Measurements from ENCODE around the gene SRSF10. TPM values are rescaled to one million over a fixed set of nuclear protein-coding genes. Genes with fewer than 3 reads are reported as not detected.

The SRSF10 gene
- total and polyA plus RNA-seq, 9 of the 15 experiments (the other 6 are each of a cell fraction or from before 2014, with no cell fraction given): 154 to 264 (median 205) TPM

GRCh38 chr1:23964235-23964668, 15.9 kb downstream of the SRSF10 start:
- Histone ChIP-seq H3K4me1 (replicated peaks in 1 of 2; ENCODE audit: control insufficient read depth in 2 of 2, insufficient read depth in 2 of 2, low read length in 2 of 2) (peaks cover 2 to 11% of the 10 kb centered on the region in 2 experiments; a peak in 4 of 5 replicates), H3K9me3 (replicated peaks; ENCODE audit: control insufficient read depth, insufficient read depth, low read depth, low read length) (no peaks in the 10 kb centered on the region), H3K9ac (ENCODE audit: insufficient read depth in 1 of 2, low read depth in 2 of 2, low read length in 2 of 2) (no peak overlapping the region), H3K9me1 (ENCODE audit: control insufficient read depth, insufficient read depth, low read length) (no peaks in the 10 kb centered on the region), H4K20me1 (replicated peaks; ENCODE audit: control insufficient read depth, insufficient read depth, low read length) (peaks cover 17% of the 10 kb centered on the region; the same call in 1 of the 2 replicates), H3K4me2 (ENCODE audit: insufficient read depth, low read length) (no peak overlapping the region), H3K36me3 (ENCODE audit: control insufficient read depth, insufficient read depth, low read length) (peaks cover 85% of the 10 kb centered on the region), H2AFZ (ENCODE audit: low read depth, low read length) (no peak overlapping the region), H3K27me3 (ENCODE audit: control insufficient read depth in 2 of 2, insufficient read depth in 2 of 2, low read length in 2 of 2) (no peaks in the 10 kb centered on the region), H3K27ac (ENCODE audit: extremely low read depth, low read depth, low read length) (peak overlapping the region; percentile 27; the same call in 1 of the 3 replicates), H3K4me3 (no peak overlapping the region), H3K79me2 (ENCODE audit: control insufficient read depth, insufficient read depth, low read length) (peaks cover 64% of the 10 kb centered on the region)
- BruUV-seq (replicated peaks): no TSS peak
- DNase-seq (ENCODE audit: extremely low read depth in 1 of 4, low spot score in 3 of 4) (no peak), FAIRE-seq (no peak), ATAC-seq (no peak)
- in situ Hi-C loops (cut with MboI) (no loop called here), intact Hi-C loops (cut with micrococcal nuclease) (no loop called here)
- POLR2A ChIA-PET: interaction anchor here (0.6 to 8.0 kb wide), 5 partner anchors 9 to 183 kb away, joined by 3 to 82 read pairs (median 5); partner anchors contain the start of gene SRSF10
- WGBS (ENCODE audit: insufficient coverage, low coverage, missing lambda C conversion rate): 67% methylated on average over 3 of the region's 3 CpGs
- CTCF ChIA-PET (ENCODE audit: low intra/inter-chr PET ratio): no interaction called here
- no peak for TF ChIP-seq ZNF76 (CRISPR knock-in tag; IDR thresholded peaks at IDR 0.05; ENCODE audit: borderline replicate concordance)
- no peak for TF ChIP-seq DACH1 (IDR thresholded peaks at IDR 0.05; ENCODE audit: partially characterized antibody)
- no peak for TF ChIP-seq GATAD2A (IDR thresholded peaks at IDR 0.05)
- TF ChIP-seq, protein P1, sequence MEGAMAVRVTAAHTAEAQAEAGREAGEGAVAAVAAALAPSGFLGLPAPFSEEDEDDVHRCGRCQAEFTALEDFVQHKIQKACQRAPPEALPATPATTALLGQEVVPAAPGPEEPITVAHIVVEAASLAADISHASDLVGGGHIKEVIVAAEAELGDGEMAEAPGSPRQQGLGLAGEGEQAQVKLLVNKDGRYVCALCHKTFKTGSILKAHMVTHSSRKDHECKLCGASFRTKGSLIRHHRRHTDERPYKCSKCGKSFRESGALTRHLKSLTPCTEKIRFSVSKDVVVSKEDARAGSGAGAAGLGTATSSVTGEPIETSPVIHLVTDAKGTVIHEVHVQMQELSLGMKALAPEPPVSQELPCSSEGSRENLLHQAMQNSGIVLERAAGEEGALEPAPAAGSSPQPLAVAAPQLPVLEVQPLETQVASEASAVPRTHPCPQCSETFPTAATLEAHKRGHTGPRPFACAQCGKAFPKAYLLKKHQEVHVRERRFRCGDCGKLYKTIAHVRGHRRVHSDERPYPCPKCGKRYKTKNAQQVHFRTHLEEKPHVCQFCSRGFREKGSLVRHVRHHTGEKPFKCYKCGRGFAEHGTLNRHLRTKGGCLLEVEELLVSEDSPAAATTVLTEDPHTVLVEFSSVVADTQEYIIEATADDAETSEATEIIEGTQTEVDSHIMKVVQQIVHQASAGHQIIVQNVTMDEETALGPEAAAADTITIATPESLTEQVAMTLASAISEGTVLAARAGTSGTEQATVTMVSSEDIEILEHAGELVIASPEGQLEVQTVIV (CRISPR knock-in tag; IDR thresholded peaks at IDR 0.05; ENCODE audit: borderline replicate concordance): 0 out of 2 replicates have a peak, but pooled peaks have one; percentile 21
- no peak for TF ChIP-seq CBX1 (IDR thresholded peaks at IDR 0.05; ENCODE audit: low read depth)
- no peak for TF ChIP-seq ZNF217 (CRISPR knock-in tag; IDR thresholded peaks at IDR 0.05)
- no peak for TF ChIP-seq ARNT (IDR thresholded peaks at IDR 0.05)
- TF ChIP-seq PYGO2 (tag; IDR thresholded peaks at IDR 0.05): no peak
- TF ChIP-seq, protein P2, sequence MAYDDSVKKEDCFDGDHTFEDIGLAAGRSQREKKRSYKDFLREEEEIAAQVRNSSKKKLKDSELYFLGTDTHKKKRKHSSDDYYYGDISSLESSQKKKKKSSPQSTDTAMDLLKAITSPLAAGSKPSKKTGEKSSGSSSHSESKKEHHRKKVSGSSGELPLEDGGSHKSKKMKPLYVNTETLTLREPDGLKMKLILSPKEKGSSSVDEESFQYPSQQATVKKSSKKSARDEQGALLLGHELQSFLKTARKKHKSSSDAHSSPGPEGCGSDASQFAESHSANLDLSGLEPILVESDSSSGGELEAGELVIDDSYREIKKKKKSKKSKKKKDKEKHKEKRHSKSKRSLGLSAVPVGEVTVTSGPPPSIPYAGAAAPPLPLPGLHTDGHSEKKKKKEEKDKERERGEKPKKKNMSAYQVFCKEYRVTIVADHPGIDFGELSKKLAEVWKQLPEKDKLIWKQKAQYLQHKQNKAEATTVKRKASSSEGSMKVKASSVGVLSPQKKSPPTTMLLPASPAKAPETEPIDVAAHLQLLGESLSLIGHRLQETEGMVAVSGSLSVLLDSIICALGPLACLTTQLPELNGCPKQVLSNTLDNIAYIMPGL (CRISPR knock-in tag; IDR thresholded peaks at IDR 0.05): no peak
- no peak for TF ChIP-seq LCOR (CRISPR knock-in tag; IDR thresholded peaks at IDR 0.05)
- TF ChIP-seq KDM5B (IDR thresholded peaks at IDR 0.05; ENCODE audit: insufficient replicate concordance, low read depth, low read length): peak; percentile 35
- TF ChIP-seq, protein P3, sequence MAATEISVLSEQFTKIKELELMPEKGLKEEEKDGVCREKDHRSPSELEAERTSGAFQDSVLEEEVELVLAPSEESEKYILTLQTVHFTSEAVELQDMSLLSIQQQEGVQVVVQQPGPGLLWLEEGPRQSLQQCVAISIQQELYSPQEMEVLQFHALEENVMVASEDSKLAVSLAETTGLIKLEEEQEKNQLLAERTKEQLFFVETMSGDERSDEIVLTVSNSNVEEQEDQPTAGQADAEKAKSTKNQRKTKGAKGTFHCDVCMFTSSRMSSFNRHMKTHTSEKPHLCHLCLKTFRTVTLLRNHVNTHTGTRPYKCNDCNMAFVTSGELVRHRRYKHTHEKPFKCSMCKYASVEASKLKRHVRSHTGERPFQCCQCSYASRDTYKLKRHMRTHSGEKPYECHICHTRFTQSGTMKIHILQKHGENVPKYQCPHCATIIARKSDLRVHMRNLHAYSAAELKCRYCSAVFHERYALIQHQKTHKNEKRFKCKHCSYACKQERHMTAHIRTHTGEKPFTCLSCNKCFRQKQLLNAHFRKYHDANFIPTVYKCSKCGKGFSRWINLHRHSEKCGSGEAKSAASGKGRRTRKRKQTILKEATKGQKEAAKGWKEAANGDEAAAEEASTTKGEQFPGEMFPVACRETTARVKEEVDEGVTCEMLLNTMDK (IDR thresholded peaks at IDR 0.05; ENCODE audit: borderline replicate concordance, insufficient read depth, low read depth, low read length, poor library complexity, severe bottlenecking): no peak
- TF ChIP-seq ZNF778 (CRISPR knock-in tag; IDR thresholded peaks at IDR 0.05): no peak
- no peak for TF ChIP-seq SMC3 (conservative IDR thresholded peaks at IDR 0.05; ENCODE audit: insufficient read depth, low read depth, low read length)
- no peak for TF ChIP-seq IFI16 (CRISPR knock-in tag; IDR thresholded peaks at IDR 0.05)
- TF ChIP-seq SRSF3 (IDR thresholded peaks at IDR 0.05; ENCODE audit: insufficient read depth, low read length): no peak
- TF ChIP-seq MEF2D (tag; conservative IDR thresholded peaks at IDR 0.05; ENCODE audit: low read depth): no peak
- no peak for TF ChIP-seq SRSF1 (IDR thresholded peaks at IDR 0.05; ENCODE audit: low read depth, low read length)

All from K562 (cell line).